DMS79 treated with DMSO at 0.1 percent for 48 hours (cell line): Measurements from ENCODE around the gene TLE3.
"Not testable (repeated sequence)": the region's sequence is repeated elsewhere in the genome, so short reads cannot be mapped to it uniquely, and the experiment has no call there.

Source experiments
- DNase-seq: peaks from one replicate; lab custom pipeline; 2025; lab: John Stamatoyannopoulos, UW

Gene TLE3

GRCh38 chr15:70126362-70126761 is 28.6 kb upstream of the TLE3 start:
- DNase-seq, result no peak

GRCh38 chr15:70125605-70126004 is 27.9 kb upstream of the TLE3 start:
- peak; percentile 36 for DNase-seq

DNA sequence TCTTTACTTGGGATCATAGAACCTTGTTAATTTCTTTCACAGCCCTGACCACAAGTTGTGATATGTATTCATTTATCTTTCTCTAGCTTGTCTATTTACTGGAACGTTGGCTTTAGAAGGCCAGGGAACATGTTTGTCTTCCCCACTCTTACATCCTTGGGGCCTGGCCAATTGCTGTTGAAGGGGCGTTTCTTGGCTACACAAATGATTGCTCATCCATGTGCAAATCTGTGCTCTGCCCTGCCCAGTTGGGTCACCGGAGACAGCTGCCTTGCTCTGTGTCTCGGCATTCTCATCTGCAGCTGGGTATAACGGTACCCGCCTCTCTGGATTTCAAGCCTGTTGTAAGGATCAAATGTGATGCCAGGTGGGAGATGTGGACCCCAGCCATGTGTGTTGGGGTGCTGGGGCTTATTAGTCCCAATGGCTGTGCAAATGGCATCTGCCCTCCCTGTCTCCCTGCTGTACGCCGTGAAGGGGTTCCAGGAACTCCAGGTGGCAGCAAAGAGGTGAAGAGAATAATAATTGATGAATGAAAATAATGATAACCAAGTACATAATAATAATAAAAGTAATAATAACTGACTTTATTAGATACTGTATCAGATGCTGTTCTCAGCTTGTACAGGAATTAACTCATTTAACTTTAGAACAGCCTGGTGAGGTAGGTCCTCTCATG is 24.0 kb upstream of the TLE3 start:
- peak; percentile 13 for DNase-seq

DNA sequence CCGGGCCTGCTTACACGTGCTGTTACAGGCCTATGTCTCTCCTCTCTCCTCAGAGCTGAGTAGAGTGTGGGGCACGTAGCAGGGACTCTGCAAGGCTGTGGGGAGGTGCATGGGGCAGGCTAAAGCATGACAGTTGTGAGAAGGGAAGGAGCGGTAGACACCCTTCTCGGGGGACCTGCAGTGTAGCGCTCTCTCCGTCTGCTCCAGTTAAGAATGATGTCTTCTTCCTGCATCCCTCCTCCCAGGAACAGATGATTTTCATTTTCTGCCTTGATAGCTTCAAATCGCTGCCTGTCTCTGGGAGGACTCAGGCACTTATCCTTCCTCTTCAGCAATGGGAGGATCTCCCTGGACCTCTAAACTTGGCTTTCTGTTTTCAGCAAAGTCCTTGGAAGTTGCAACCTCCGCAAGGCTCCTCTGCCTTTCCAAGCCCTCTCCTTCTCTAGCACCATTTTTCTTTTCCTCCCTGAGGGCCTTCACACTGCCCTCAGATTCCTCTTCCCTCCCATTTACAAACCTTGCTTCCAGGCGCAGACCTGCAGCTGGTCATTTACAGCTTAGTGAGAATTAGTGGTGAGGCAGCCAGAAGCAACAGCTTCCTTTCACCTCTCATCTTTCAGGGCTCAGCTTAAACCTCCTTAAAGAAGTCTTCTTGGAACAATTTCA is 23.4 kb upstream of the TLE3 start:
- no peak for DNase-seq

DNA sequence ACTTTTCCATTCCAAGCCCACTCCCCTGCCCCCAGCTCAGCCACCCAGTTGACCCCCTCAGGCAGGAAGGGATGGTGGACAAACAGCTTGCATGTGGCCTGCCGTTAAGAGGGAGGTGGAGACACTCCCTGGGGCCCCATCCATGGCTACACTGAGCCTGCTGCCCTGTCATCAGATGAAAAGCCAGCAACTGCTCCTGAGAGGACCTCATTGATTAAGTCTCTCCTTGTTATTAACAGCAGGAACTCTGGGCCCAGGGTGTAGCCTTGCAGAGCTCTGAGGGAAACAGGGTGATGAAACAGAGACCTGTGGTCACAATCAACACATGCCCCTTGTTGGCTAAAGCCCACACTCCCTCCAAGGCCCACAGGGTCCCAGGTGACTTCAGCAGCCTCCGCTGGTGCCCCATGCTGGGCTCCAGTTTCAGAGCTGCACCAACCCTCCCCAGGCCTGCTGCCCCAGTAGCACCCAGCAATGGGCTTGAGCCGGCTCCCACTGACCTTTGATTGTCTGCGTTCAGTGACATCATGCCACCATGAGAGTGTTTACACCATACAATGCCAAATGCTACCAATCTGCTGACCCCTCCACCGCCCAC is 22.3 kb upstream of the TLE3 start:
- no peak for DNase-seq

GRCh38 chr15:70118599-70118998 is 20.9 kb upstream of the TLE3 start:
- no peak for DNase-seq

- DNase-seq, result no peak
Observed at GRCh38 chr15:70116317-70116716, 18.6 kb upstream of the TLE3 start.

GRCh38 chr15:70114221-70114620 is 16.5 kb upstream of the TLE3 start:
- DNase-seq, result no peak

DNA sequence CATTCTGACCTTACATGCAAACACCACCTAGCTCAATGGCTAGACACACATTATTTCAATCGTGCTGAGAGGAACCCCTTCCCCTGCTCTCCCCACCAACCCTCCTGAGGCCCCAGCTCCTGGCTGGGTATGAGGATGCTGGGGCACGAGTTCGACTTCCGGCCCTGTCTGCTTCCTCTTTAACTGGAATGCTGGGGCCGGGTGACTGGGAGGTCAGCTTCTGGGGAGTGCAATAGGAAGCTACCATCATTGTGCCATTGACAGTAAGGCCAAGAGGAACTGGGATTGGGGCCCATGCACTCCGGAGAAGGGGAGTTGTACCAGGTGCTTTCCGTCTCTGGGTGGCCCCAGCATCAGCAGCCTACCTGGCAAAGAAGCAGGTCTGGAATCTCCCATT is 15.6 kb upstream of the TLE3 start:
- DNase-seq, result no peak

- DNase-seq, result not testable (repeated sequence)
Observed at GRCh38 chr15:70112572-70113303, 15.0 kb upstream of the TLE3 start.

DNA sequence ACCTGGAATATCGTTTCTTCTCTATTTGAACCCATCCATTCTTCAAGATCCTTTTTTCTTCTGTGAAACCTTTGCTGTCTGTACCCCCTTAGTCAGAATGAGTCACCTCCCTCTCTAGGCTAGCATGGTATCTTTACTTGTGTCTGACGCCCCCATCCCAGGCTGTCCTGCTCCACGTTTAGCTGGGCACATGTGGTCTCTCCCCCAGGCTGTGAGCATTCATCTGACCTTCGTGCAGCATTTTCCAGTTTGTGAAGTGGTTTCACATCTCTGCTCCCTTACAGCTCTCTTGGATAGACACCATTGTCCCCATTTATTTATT is 14.3 kb upstream of the TLE3 start:
- DNase-seq, result no peak

DNA sequence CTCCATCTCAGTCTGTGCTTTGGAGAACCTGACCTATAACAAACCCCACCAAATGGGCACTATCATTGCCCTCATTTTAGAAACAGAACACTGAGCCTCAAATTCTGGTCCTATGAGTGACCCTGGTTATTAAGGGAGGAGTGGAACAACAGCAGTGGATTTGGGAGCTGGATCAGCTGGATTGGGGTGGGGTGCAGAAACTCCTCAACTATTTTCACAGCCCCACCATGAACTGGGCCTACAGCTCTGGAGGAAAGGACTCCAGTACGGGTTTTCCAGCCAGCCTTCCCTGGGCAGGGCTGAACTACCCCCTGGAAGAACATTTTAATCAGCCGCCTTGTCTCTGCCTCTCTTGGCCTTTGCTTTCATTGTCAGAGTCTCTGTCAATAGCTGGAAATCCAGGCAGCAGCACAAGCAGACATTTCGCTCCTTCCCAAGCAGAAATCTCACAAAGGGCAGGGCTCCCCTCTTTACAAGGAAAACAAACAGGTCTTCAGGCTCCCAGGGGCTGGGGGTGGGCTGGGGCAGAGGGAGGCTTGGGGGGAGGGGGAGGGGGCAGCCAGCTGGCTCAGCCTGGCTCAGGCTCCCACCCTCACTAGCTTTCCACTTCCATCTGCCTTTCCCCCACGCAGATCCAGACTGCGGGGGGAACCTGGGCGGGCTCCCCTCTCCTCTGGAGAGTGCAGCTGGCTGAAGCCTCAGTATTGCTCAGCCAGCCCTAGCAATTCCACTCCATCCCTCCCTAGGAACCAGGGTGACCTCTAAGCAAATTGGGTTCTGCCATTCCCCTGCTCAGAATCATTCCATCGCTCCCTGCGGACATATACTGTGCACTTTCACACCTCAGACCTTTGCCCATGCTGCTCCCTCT is 13.7 kb upstream of the TLE3 start:
- DNase-seq, result peak; percentile 73

GRCh38 chr15:70109978-70110377 is 12.3 kb upstream of the TLE3 start:
- no peak for DNase-seq

GRCh38 chr15:70109531-70109930 is 11.8 kb upstream of the TLE3 start:
- no peak for DNase-seq

DNA sequence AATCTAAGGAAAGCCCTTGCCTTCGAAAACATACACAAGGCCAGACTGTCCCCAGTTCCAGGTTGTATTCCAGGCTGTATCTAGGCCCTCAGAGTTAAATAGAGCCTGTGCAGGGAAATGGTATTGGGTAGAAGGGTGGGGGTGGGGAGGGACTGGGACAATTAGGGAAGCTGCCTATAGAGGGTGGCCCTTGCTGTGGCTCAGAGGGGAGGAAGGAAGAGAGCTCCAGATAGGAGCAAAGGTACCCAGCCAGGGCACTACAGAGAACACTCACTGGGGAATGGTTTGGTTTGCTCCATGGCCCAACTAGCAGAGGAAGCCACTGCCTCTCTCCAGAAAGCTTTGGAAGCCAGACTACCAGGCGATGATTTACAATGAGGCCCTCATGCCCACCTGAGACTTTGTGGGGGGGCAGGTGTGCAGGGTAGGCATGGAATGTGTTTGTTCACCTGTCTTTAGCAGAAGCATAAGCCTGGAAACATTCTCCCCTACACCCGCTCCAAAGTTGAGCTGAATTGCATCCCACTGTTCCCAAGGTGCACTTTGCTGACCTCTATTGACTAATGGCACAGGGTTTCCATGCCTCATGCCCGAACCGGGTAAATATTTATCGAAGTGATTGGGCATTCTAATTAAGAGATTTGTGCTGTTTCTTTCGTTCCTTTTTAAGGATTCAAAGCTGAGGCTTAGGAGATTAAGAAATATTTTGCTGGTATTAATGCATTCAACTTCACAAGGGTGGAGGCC is 6.3 kb upstream of the TLE3 start:
- no peak for DNase-seq

DNA sequence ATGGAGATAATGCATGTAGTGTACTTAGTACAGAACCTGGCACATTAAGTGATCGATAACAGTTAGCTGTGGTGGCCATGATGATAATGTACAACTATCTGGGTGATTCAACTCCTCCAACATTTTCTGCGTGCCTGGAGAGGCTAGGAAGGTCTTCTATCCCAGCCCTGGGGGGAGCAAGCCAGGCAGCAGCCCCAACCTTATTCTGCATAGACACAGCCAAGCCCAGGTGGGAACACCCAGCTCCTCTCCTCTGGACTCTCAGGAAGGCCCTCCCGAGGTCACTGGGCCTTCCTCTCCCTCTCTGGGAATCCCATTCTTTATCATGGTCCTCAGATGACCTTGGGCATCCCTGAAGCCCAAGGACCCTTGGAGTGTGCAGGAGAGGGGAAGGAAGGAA is 5.1 kb upstream of the TLE3 start:
- no peak for DNase-seq

GRCh38 chr15:70101459-70102113 is 3.9 kb upstream of the TLE3 start:
- DNase-seq, result peak; percentile 69

- DNase-seq, result peak; percentile 31
Observed at GRCh38 chr15:70100474-70101341, 3.0 kb upstream of the TLE3 start.

GRCh38 chr15:70099967-70100473 is 2.3 kb upstream of the TLE3 start:
- DNase-seq, result no peak
